ENCODE measurements around the gene CHRM4. TPM values are rescaled to one million over a fixed set of nuclear protein-coding genes. Genes with fewer than 3 reads are reported as not detected.

The CHRM4 gene
- total and polyA plus RNA-seq, 2 of the 13 experiments (the other 11 are each of a cell fraction or from before 2014, with no cell fraction given), result 0.13 to 0.21 TPM

DNA sequence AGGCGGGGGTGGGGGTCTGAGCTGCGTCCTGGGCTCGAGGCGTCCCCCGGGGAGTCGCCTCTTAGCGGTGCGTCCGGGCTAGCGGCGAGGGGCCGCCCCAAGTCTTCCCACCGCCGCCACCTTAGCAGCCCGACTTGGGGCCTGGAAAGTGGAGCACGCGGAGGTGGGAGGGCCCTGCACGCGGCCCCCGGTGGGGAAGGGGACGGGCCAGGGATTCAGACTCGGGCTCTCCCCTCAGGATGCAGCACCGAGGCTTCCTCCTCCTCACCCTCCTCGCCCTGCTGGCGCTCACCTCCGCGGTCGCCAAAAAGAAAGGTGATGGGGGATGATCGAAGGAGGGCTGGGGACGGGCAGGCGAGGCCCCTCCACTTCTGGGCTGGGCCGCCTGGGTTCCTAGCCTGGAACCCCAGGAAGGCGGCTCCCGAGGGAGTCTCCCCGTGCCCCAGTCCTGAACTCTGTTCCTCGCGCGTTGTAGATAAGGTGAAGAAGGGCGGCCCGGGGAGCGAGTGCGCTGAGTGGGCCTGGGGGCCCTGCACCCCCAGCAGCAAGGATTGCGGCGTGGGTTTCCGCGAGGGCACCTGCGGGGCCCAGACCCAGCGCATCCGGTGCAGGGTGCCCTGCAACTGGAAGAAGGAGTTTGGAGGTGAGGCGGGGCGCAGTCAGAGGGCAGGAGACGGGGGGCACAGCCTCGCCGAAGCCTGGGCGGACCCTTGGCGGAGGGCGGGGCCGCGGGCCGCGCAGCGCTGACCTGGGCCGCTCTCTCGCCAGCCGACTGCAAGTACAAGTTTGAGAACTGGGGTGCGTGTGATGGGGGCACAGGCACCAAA lies 9.5 kb downstream of the CHRM4 start (continued):
- TF ChIP-seq, protein P1, sequence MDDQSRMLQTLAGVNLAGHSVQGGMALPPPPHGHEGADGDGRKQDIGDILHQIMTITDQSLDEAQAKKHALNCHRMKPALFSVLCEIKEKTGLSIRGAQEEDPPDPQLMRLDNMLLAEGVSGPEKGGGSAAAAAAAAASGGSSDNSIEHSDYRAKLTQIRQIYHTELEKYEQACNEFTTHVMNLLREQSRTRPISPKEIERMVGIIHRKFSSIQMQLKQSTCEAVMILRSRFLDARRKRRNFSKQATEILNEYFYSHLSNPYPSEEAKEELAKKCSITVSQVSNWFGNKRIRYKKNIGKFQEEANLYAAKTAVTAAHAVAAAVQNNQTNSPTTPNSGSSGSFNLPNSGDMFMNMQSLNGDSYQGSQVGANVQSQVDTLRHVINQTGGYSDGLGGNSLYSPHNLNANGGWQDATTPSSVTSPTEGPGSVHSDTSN (CRISPR knock-in tag; IDR thresholded peaks at IDR 0.05; ENCODE audit: borderline replicate concordance), result no peak
- TF ChIP-seq GABPA (IDR thresholded peaks at IDR 0.05; ENCODE audit: low read depth, low read length) (no peak), GABPA (CRISPR knock-in tag; IDR thresholded peaks at IDR 0.05; ENCODE audit: low read depth) (no peak), MTA3 (CRISPR knock-in tag; IDR thresholded peaks at IDR 0.05) (no peak), ZNF891 (CRISPR knock-in tag; IDR thresholded peaks at IDR 0.05) (peak; percentile 44; the same call in 1 of the 2 replicates), JDP2 (CRISPR knock-in tag; IDR thresholded peaks at IDR 0.05; ENCODE audit: borderline replicate concordance) (no peak), SKI (IDR thresholded peaks at IDR 0.05; ENCODE audit: partially characterized antibody) (no peak), ZFP36 (IDR thresholded peaks at IDR 0.05; ENCODE audit: borderline replicate concordance, low read depth, low read length, partially characterized antibody) (no peak), RFX5 (IDR thresholded peaks at IDR 0.05; ENCODE audit: low read depth, low read length) (no peak), MYC (CRISPR knock-in tag; IDR thresholded peaks at IDR 0.05; ENCODE audit: borderline replicate concordance) (peak; percentile 46; the same call in 1 of the 2 replicates), ZKSCAN5 (CRISPR knock-in tag; IDR thresholded peaks at IDR 0.05) (no peak), ZNF292 (CRISPR knock-in tag; IDR thresholded peaks at IDR 0.05; ENCODE audit: borderline replicate concordance, low read depth) (no peak), MIER2 (CRISPR knock-in tag; IDR thresholded peaks at IDR 0.05) (no peak), HCFC1 (IDR thresholded peaks at IDR 0.05; ENCODE audit: low read depth, low read length) (no peak), RCOR2 (CRISPR knock-in tag; IDR thresholded peaks at IDR 0.05) (no peak), MBNL3 (CRISPR knock-in tag; conservative IDR thresholded peaks at IDR 0.05) (no peak), RBM39 (IDR thresholded peaks at IDR 0.05; ENCODE audit: low read depth, low read length, poor library complexity, severe bottlenecking) (peak; percentile 76)
- TF ChIP-seq, protein P2, sequence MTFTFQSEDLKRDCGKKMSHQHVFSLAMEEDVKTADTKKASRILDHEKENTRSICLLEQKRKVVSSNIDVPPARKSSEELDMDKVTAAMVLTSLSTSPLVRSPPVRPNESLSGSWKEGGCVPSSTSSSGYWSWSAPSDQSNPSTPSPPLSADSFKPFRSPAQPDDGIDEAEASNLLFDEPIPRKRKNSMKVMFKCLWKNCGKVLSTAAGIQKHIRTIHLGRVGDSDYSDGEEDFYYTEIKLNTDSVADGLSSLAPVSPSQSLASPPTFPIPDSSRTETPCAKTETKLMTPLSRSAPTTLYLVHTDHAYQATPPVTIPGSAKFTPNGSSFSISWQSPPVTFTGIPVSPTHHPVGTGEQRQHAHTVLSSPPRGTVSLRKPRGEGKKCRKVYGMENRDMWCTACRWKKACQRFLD (CRISPR knock-in tag; IDR thresholded peaks at IDR 0.05; ENCODE audit: borderline replicate concordance), result no peak
- TF ChIP-seq, protein P3, sequence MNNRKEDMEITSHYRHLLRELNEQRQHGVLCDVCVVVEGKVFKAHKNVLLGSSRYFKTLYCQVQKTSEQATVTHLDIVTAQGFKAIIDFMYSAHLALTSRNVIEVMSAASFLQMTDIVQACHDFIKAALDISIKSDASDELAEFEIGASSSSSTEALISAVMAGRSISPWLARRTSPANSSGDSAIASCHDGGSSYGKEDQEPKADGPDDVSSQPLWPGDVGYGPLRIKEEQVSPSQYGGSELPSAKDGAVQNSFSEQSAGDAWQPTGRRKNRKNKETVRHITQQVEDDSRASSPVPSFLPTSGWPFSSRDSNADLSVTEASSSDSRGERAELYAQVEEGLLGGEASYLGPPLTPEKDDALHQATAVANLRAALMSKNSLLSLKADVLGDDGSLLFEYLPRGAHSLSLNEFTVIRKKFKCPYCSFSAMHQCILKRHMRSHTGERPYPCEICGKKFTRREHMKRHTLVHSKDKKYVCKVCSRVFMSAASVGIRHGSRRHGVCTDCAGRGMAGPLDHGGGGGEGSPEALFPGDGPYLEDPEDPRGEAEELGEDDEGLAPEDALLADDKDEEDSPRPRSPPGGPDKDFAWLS (CRISPR knock-in tag; IDR thresholded peaks at IDR 0.05; ENCODE audit: borderline replicate concordance), result no peak
- TF ChIP-seq, protein P4, sequence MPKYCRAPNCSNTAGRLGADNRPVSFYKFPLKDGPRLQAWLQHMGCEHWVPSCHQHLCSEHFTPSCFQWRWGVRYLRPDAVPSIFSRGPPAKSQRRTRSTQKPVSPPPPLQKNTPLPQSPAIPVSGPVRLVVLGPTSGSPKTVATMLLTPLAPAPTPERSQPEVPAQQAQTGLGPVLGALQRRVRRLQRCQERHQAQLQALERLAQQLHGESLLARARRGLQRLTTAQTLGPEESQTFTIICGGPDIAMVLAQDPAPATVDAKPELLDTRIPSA (CRISPR knock-in tag; IDR thresholded peaks at IDR 0.05; ENCODE audit: borderline replicate concordance), result no peak
